CD4-positive, alpha-beta T cell (primary cell): ENCODE data around the gene SPSB2. TPM values are rescaled to one million over a fixed set of nuclear protein-coding genes. Genes with fewer than 3 reads are reported as not detected.

Experiments used
- ATAC-seq: fragments of 200-7000 bp; cut with Tn5 transposase; one replicate; pipeline ENCODE4 v1.10.0; 2022; ENCODE audit warnings: mild to moderate bottlenecking; ENCODE audit not compliant: poor library complexity
- CTCF ChIA-PET: fragments of 350-600 bp; sonication (Branson Sonifier 250); formaldehyde crosslinking; loops from one replicate; lab custom pipeline; 2021; ENCODE audit warnings: antibody characterized with exemption, inconsistent platforms; lab: Charles Lee
- POLR2A ChIA-PET: fragments of 350-600 bp; sonication (Branson Sonifier 250); formaldehyde crosslinking; loops from one replicate; lab custom pipeline; 2021; ENCODE audit warnings: antibody characterized with exemption, inconsistent platforms; lab: Charles Lee
- DNase-seq, 14 experiments: peaks; one replicate each; pipeline ENCODE4 v3.0.0-alpha.2; 2013 to 2020; ENCODE audit warnings: mixed read lengths in 2 of 14
- H3K27ac ChIP-seq, 2 donors: one replicate each; pipeline versions ENCODE4 v1.5.1 to v1.7.0; 2013; ENCODE audit warnings: low read length in 2 of 2, low read depth in 1 of 2, mild to moderate bottlenecking in 1 of 2
- H3K27me3 ChIP-seq, 2 experiments: 1 replicate in 1 of 2; 2 replicates in 1 of 2; pipeline versions ENCODE4 v1.6.1 to v1.7.0; 2013; ENCODE audit warnings: low read length in 2 of 2, control low read depth in 1 of 2, mild to moderate bottlenecking in 1 of 2, moderate library complexity in 1 of 2; ENCODE audit not compliant: insufficient read depth in 2 of 2, control insufficient read depth in 1 of 2
- H3K36me3 ChIP-seq: one replicate; pipeline ENCODE4 v1.6.1; 2013; ENCODE audit warnings: low read length, control low read depth; ENCODE audit not compliant: insufficient read depth
- H3K4me1 ChIP-seq: one replicate; pipeline ENCODE4 v1.6.1; 2013; ENCODE audit warnings: low read length, control low read depth; ENCODE audit not compliant: insufficient read depth
- H3K4me3 ChIP-seq: one replicate; pipeline ENCODE4 v1.5.1; 2013; ENCODE audit warnings: mild to moderate bottlenecking, low read length, moderate library complexity
- H3K9me3 ChIP-seq, 2 experiments: 1 replicate in 1 of 2; 2 replicates in 1 of 2; pipeline versions ENCODE4 v1.6.1 to v1.7.0; 2013; ENCODE audit warnings: low read length in 2 of 2, mild to moderate bottlenecking in 2 of 2, control low read depth in 1 of 2, moderate library complexity in 1 of 2; ENCODE audit not compliant: control insufficient read depth in 1 of 2, insufficient read depth in 1 of 2
- H3K27ac Mint-ChIP-seq: one replicate; pipeline ENCODE4 v1.8.0; 2020; ENCODE audit warnings: mixed read lengths
- H3K27me3 Mint-ChIP-seq: one replicate; pipeline ENCODE4 v1.8.0; 2021; ENCODE audit warnings: mixed read lengths
- H3K36me3 Mint-ChIP-seq: one replicate; pipeline ENCODE4 v1.8.0; 2021; ENCODE audit warnings: low read depth, mixed read lengths
- H3K4me1 Mint-ChIP-seq: one replicate; pipeline ENCODE4 v1.8.0; 2021; ENCODE audit warnings: low read depth, mixed read lengths
- H3K4me3 Mint-ChIP-seq: one replicate; pipeline ENCODE4 v1.8.0; 2020; ENCODE audit warnings: mild to moderate bottlenecking, mixed read lengths
- H3K9me3 Mint-ChIP-seq: one replicate; pipeline ENCODE4 v1.8.0; 2020; ENCODE audit warnings: mixed read lengths
- CTCF ChIP-seq: fragments of 200-600 bp; IDR thresholded peaks from one replicate; pipeline ENCODE4 v1.8.0; 2022; ENCODE audit warnings: antibody characterized with exemption, mild to moderate bottlenecking
- intact Hi-C, 2 experiments: fragments of 100-400 bp; cut with DNase I in 1 of 2; cut with micrococcal nuclease in 1 of 2; formaldehyde crosslinking; loops; one replicate each; pipeline versions ENCODE4 v1.15.1 to v1.9.0; 2023 to 2025; cut with DNase I, micrococcal nuclease
- total RNA-seq, 174 experiments: library from RNA in 2 of 174; stranded (reverse) in 2 of 174; gene quantifications; one replicate each; pipeline ENCODE4 v1.2.3 and lab custom pipeline; 2021 to 2026

The SPSB2 gene
- total RNA-seq, 2 experiments from 2014 or later = 3.2 to 3.3 TPM

DNA sequence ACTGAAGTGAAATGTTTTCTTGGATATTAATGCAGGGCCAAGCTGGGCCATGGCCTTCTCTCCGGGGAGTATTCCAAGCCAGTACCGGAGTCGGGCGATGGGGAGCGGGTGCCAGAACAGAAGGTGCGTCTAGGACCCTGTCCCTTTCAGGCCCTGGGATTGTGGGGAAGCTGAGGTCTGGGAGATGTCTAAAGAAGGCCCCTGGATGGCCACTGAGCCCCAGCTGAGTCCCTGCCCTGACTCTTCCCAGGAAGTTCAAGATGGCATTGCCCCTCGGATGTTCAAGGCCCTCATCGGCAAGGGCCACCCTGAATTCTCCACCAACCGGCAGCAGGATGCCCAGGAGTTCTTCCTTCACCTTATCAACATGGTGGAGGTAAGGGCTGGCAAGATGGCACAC is 13.0 kb downstream of the SPSB2 start:
- DNase-seq = peak in 1 of 14 experiments; percentile 12
- H3K27ac Mint-ChIP-seq = no peak overlapping the region
- peaks cover 91% of the 10 kb centered on the region for H3K36me3 Mint-ChIP-seq
- H3K9me3 Mint-ChIP-seq = no peaks in the 10 kb centered on the region
- Histone ChIP-seq H3K4me3 (no peak overlapping the region), H3K4me1 (peaks cover 5% of the 10 kb centered on the region), H3K27ac (no peak overlapping the region), H3K36me3 (peaks cover 93% of the 10 kb centered on the region), H3K27me3 (no peaks in the 10 kb centered on the region), H3K9me3 (no peaks in the 10 kb centered on the region)
- CTCF ChIA-PET = interaction anchor here (1.0 to 1.5 kb wide), 2 partner anchors 12 to 105 kb away, joined by 3 to 4 read pairs; partner anchors contain the start of gene SPSB2
- no peaks in the 10 kb centered on the region for H3K27me3 Mint-ChIP-seq
- no peak for ATAC-seq
- H3K4me1 Mint-ChIP-seq = peaks cover 15% of the 10 kb centered on the region
- H3K4me3 Mint-ChIP-seq = no peak overlapping the region
- no peak for TF ChIP-seq CTCF
- POLR2A ChIA-PET = interaction anchor here (1.2 kb wide), 1 partner anchor 8 kb away, joined by 3 read pairs; the partner anchor contains the start of gene USP5
- intact Hi-C loops = no loop called here

DNA sequence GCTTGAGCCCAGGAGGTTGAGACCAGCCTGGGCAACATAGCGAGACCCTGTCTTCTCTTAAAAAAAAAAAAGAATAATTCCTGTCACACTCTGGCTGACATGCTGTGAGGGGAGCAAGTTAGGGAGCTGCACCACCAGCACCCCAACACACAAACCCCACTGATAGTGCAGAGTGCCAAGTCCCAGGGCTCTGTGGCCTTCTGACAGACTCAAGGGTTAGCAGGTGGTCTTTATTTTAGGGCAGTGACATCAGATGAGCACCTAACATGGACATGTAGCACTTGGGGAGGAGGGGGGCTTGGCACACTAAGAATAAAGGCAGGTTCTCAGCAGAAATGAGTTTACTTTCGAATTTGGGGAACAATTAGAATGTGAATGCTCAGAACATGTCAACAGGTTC is 14.3 kb downstream of the SPSB2 start:
- TF ChIP-seq CTCF = no peak
- Histone ChIP-seq H3K4me3 (no peak overlapping the region), H3K27me3 (no peaks in the 10 kb centered on the region), H3K36me3 (peaks cover 90% of the 10 kb centered on the region), H3K9me3 (no peaks in the 10 kb centered on the region), H3K27ac (no peak overlapping the region), H3K4me1 (peaks cover 11% of the 10 kb centered on the region)
- peaks cover 84% of the 10 kb centered on the region for H3K36me3 Mint-ChIP-seq
- DNase-seq (no peak), ATAC-seq (no peak)
- H3K27me3 Mint-ChIP-seq = no peaks in the 10 kb centered on the region
- H3K27ac Mint-ChIP-seq = no peak overlapping the region
- ChIA-PET CTCF (interaction anchor here (0.9 kb wide), 1 partner anchor 11 kb away, joined by 3 read pairs; no protein-coding TSS in a partner anchor), POLR2A (no interaction called here)
- peaks cover 20% of the 10 kb centered on the region for H3K4me1 Mint-ChIP-seq
- no peak overlapping the region for H3K4me3 Mint-ChIP-seq
- intact Hi-C loops = no loop called here
- no peaks in the 10 kb centered on the region for H3K9me3 Mint-ChIP-seq

DNA sequence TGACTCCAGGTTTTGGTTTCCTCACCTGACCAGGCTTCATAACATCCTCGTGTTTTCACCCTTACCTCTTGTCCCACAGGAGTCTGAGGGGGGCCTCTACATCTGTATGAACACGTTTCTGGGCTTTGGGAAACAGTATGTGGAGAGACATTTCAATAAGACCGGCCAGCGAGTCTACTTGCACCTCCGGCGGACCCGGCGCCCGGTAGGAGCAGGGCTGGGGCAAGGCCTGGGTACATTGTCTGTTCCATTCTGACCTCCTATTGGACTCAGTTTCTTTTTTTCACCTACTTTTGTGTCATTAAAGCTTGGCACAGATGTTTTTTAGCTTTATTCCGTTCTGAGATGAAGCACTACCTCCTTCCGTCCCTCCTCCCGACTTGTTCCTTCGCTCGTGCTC is 17.8 kb downstream of the SPSB2 start:
- Mint-ChIP-seq H3K4me3 (no peak overlapping the region), H3K27ac (no peak overlapping the region), H3K4me1 (peaks cover 40% of the 10 kb centered on the region), H3K9me3 (no peaks in the 10 kb centered on the region), H3K27me3 (no peaks in the 10 kb centered on the region), H3K36me3 (peaks cover 65% of the 10 kb centered on the region)
- H3K9me3 ChIP-seq = no peaks in the 10 kb centered on the region
- POLR2A ChIA-PET = interaction anchor here (1.2 to 6.6 kb wide), 2 partner anchors 12 to 18 kb away, joined by 3 to 90 read pairs; partner anchors contain the start of genes SPSB2 and TPI1
- TF ChIP-seq CTCF = no peak
- peaks cover 39% of the 10 kb centered on the region for H3K4me1 ChIP-seq
- H3K4me3 ChIP-seq = no peak overlapping the region
- no peak overlapping the region for H3K27ac ChIP-seq
- peaks cover 56% of the 10 kb centered on the region for H3K36me3 ChIP-seq
- intact Hi-C loops = no loop called here
- CTCF ChIA-PET = interaction anchor here (1.5 to 5.1 kb wide), 2 partner anchors 36 to 83 kb away, joined by 3 to 33 read pairs; no protein-coding TSS in a partner anchor
- DNase-seq (peak in 1 of 14 experiments; percentile 15), ATAC-seq (no peak)
- H3K27me3 ChIP-seq = no peaks in the 10 kb centered on the region
